Ovary (tissue), 9 donors: Measurements from ENCODE around the gene AOX1. TPM values are rescaled to one million over a fixed set of nuclear protein-coding genes. Genes with fewer than 3 reads are reported as not detected.

Experiments
- DNase-seq, 5 donors: peaks; one replicate each; pipeline ENCODE4 v3.0.0-alpha.2; 2019 to 2020
- H3K27ac ChIP-seq, 2 donors: fragments of 200-600 bp; one replicate each; pipeline versions ENCODE4 v1.5.1 to v1.8.0; 2019 to 2022
- H3K27me3 ChIP-seq: fragments of 200-600 bp; one replicate; pipeline ENCODE4 v1.8.0; 2022
- H3K36me3 ChIP-seq: fragments of 200-600 bp; sonication (generic); one replicate; pipeline ENCODE4 v1.5.1; 2019
- H3K4me1 ChIP-seq: one replicate; pipeline ENCODE4 v1.8.1; 2013; ENCODE audit warnings: mild to moderate bottlenecking, moderate library complexity; ENCODE audit not compliant: insufficient read depth
- H3K4me3 ChIP-seq: fragments of 200-600 bp; sonication (generic); one replicate; pipeline ENCODE4 v1.5.1; 2017
- H3K9me3 ChIP-seq, 2 donors: fragments of 200-600 bp in 1 of 2; sonication (generic) in 1 of 2; one replicate each; pipeline versions ENCODE4 v1.5.1 to v1.8.1; 2013 to 2019; ENCODE audit warnings: mild to moderate bottlenecking in 1 of 2, moderate library complexity in 1 of 2
- EP300 ChIP-seq: sonication (generic); formaldehyde crosslinking; IDR thresholded peaks from one replicate; pipeline ENCODE4 v1.6.1; 2017; ENCODE audit warnings: antibody characterized with exemption
- POLR2A ChIP-seq: fragments of 450-650 bp; IDR thresholded peaks from one replicate; pipeline ENCODE4 v1.6.1; 2017; ENCODE audit warnings: antibody characterized with exemption, mild to moderate bottlenecking, moderate library complexity
- WGBS, 3 donors: extraction: QIAGEN DNeasy Blood & Tissue Kit in 1 of 3; methylation state at CpG; one replicate each; pipeline versions ENCODE4 v1.1.5 to v1.1.7; 2013 to 2017; 5-methylcytosine and 5-hydroxymethylcytosine counted together
- intact Hi-C, 4 donors: fragments of 100-400 bp; cut with DNase I; formaldehyde crosslinking; loops; one replicate each; pipeline versions ENCODE4 v1.11.0 to v1.15.1; 2022 to 2023
- polyA plus RNA-seq, 2 donors: library from polyadenylated mRNA; stranded (reverse); fragments of 200-250 nt in 1 of 2; fragments of 350-450 nt in 1 of 2; fragmentation: Illumina TruSeq in 1 of 2; extraction: RNeasy Lipid Tissue Mini Kit (QIAGEN cat#74804) in 1 of 2; gene quantifications; one replicate each; pipeline ENCODE4 v1.2.3, GENCODE V29; 2013 to 2014
- total RNA-seq, 7 donors: library from RNA; depleted of rRNA in 2 of 7; stranded (reverse); fragments of >200 nt in 2 of 7; fragmentation: NEBNext Ultra II Directional in 3 of 7; extraction: Animal tissue kit (Norgen Biotek cat#: 25700) in 3 of 7; gene quantifications; one replicate each; pipeline versions ENCODE4 v1.1.0 to v1.2.4, GENCODE V29; 2016 to 2023
- TF ChIP-seq, protein P1 (sequence below), 3 donors: fragments of 450-650 bp in 2 of 3; fragments of 200-600 bp in 1 of 3; IDR thresholded peaks; one replicate each; pipeline versions ENCODE4 v1.5.1 to v1.8.0; 2016 to 2022; ENCODE audit warnings: antibody characterized with exemption in 3 of 3, mild to moderate bottlenecking in 1 of 3
- donor health status: DM: no; HTN: no; CAD: no; lungs with moderate emphysema.
- donor health status: DM: no; HTN: no; CAD: no.
- donor health status: Bipolar disorder and iron deficiency.
- donor health status: DM: yes; HTN: yes; CAD: no.
- donor health status: DM: no; HTN: no; CAD: no.
- donor health status: DM: yes; HTN: yes; CAD: no.

Gene AOX1
- total and polyA plus RNA-seq, 9 donors: 29.1 to 105 (median 67.2) TPM

DNA sequence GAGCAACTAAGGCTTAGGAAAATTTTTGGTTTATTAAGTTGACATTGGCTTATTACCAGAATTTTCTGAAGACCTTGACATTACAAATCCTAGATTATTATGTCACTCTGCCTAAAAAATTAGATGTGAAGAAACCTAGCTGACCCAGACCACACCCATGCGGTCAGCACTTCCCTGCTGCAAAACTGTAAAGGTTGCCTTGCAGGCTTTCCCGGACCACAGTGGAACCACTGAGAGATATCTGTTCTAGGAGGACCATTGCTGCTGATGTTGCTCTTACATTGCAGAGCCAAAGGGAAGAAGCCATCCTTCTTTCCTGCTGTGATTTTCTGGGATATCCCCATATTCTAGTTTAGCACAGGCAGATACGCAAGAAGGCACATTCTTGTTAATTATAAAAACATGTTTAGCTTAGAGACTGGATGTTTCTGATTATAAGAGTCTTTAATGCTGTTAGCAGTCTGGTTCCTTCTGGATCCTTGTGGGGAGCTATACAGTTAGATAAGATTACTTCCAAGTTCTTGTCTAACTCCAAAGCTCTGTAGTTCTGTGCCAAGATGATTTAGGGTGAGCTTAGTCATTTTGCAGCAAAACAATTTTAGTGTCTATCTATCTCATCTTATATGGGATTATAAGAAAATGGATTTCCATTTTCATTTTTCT, 70.2 kb downstream of the AOX1 start:
- no peak for TF ChIP-seq EP300
- TF ChIP-seq POLR2A: no peak
- TF ChIP-seq, protein P1, sequence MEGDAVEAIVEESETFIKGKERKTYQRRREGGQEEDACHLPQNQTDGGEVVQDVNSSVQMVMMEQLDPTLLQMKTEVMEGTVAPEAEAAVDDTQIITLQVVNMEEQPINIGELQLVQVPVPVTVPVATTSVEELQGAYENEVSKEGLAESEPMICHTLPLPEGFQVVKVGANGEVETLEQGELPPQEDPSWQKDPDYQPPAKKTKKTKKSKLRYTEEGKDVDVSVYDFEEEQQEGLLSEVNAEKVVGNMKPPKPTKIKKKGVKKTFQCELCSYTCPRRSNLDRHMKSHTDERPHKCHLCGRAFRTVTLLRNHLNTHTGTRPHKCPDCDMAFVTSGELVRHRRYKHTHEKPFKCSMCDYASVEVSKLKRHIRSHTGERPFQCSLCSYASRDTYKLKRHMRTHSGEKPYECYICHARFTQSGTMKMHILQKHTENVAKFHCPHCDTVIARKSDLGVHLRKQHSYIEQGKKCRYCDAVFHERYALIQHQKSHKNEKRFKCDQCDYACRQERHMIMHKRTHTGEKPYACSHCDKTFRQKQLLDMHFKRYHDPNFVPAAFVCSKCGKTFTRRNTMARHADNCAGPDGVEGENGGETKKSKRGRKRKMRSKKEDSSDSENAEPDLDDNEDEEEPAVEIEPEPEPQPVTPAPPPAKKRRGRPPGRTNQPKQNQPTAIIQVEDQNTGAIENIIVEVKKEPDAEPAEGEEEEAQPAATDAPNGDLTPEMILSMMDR (IDR thresholded peaks at IDR 0.05): no peak
- no peaks in the 10 kb centered on the region for H3K27me3 ChIP-seq
- peak in 1 of 5 donors; percentile 40 for DNase-seq
- H3K4me1 ChIP-seq: no peaks in the 10 kb centered on the region
- H3K27ac ChIP-seq: no peak overlapping the region
- H3K4me3 ChIP-seq: no peak overlapping the region
- H3K36me3 ChIP-seq: no peaks in the 10 kb centered on the region
- WGBS, 3 donors: 28 to 37% (median 31%) methylated on average over 3 of the region's 3 CpGs
- no peaks in the 10 kb centered on the region for H3K9me3 ChIP-seq
- intact Hi-C loops: no loop called here

DNA sequence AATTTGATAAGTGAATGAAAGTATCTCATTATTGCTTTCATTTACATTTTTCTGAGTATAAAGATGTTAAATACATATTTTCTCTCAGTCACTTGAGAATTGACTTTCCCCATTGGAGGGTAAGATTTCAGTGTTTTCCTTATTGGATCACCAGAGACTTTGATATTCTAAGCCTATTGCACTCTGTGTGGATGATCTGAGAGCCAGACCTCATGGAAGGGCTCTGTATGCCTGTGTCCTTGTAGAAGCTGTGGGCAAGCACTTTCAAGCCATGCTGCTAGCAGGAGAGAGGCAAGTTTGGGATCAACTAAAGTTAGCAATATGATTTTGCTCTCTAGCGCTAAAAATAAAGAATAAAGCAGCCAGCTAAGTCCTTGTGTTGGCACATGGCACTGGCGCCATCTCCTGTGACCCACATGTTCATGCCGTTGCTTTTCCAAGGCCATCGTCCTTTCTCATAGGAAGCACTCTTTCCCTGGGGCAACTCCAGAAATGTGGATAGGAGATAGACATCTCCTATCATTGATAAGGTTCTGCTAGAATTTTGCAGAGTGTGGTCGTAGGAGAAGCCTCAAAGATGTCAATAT, 72.6 kb downstream of the AOX1 start:
- Histone ChIP-seq H3K4me3 (no peak overlapping the region), H3K27me3 (no peaks in the 10 kb centered on the region), H3K9me3 (no peaks in the 10 kb centered on the region), H3K4me1 (no peaks in the 10 kb centered on the region), H3K36me3 (no peaks in the 10 kb centered on the region), H3K27ac (no peak overlapping the region)
- TF ChIP-seq, protein P1 (IDR thresholded peaks at IDR 0.05): no peak
- TF ChIP-seq POLR2A: no peak
- TF ChIP-seq EP300: no peak
- intact Hi-C loops: no loop called here
- WGBS, 3 donors: 81 to 88% (median 86%) methylated on average over 5 of the region's 5 CpGs
- DNase-seq: no peak

DNA sequence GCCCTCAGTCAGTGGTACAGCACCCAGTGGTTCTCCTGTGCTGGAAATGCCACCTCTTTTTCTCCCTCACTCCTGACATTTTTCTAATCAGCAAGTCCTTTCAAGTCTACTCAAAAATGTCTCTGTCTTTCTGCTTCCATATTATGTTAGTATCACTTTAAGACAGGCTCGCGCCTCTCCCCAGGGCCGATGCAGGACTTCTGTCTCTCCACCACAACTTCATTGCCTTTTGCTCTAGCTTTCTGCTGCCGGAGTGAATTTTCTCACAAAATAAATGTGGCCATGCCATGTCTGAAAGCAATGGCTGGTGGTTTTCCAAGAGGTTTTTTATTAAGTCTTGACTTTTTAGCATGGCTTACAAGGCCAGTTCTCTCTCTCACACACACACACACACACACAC, 73.6 kb downstream of the AOX1 start:
- no peak for DNase-seq
- Histone ChIP-seq H3K9me3 (no peaks in the 10 kb centered on the region), H3K27me3 (no peaks in the 10 kb centered on the region), H3K4me3 (no peak overlapping the region), H3K4me1 (no peaks in the 10 kb centered on the region), H3K27ac (no peak overlapping the region), H3K36me3 (no peaks in the 10 kb centered on the region)
- intact Hi-C loops: no loop called here
- TF ChIP-seq POLR2A (no peak), EP300 (no peak)
- TF ChIP-seq, protein P1 (IDR thresholded peaks at IDR 0.05): no peak
- 71 to 80% (median 77%) methylated on average over 4 of the region's 4 CpGs for WGBS, 3 donors

DNA sequence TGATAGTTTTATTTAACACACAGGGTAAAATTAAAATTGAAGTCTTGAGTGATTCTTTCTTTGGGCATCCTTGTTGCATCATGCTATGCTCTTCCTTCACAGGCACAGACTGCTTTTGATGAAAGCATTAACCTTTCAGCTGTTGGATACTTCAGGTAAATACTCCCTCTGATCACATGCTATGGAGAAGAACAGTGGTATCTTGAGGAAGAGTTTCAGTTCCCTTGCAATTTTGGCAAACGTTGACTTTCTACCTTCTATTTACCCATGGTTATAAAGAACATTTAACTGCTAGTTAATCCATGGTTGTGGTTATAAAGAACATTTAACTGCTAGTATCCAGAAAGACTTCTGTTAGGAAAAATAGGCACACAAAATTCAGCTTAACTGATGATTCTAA, 75.7 kb downstream of the AOX1 start:
- no peak overlapping the region for H3K4me3 ChIP-seq
- TF ChIP-seq, protein P1 (IDR thresholded peaks at IDR 0.05): no peak
- TF ChIP-seq EP300: no peak
- TF ChIP-seq POLR2A: no peak
- no peaks in the 10 kb centered on the region for H3K4me1 ChIP-seq
- no peaks in the 10 kb centered on the region for H3K27me3 ChIP-seq
- intact Hi-C loops: no loop called here
- H3K36me3 ChIP-seq: no peaks in the 10 kb centered on the region
- 67 to 93% (median 81%) methylated on average over 1 of the region's 1 CpG for WGBS, 3 donors
- no peaks in the 10 kb centered on the region for H3K9me3 ChIP-seq
- no peak overlapping the region for H3K27ac ChIP-seq
- DNase-seq: no peak
